WTC11 (cell line): ENCODE results near the gene ACY1. TPM values are rescaled to one million over a fixed set of nuclear protein-coding genes. Genes with fewer than 3 reads are reported as not detected.

ENCODE experiments used
- JAZF1 ChIP-seq: fragments of 250-450 bp; sonication (Bioruptor Pico); IDR thresholded peaks from 2 replicates; pipeline ENCODE4 v1.9.0; 2021; ENCODE audit warnings: moderate library complexity, mild to moderate bottlenecking, inconsistent platforms
- KAT7 ChIP-seq: sonication (generic); formaldehyde crosslinking; IDR thresholded peaks from 2 replicates; pipeline ENCODE4 v1.8.1; 2023; ENCODE audit warnings: missing genetic modification reagents, mild to moderate bottlenecking, borderline replicate concordance
- NFATC4 ChIP-seq: fragments of 250-450 bp; sonication (Bioruptor Pico); IDR thresholded peaks from 2 replicates; pipeline ENCODE4 v1.9.0; 2021; ENCODE audit warnings: mild to moderate bottlenecking
- NR2C2 ChIP-seq: sonication (generic); formaldehyde crosslinking; IDR thresholded peaks from 2 replicates; pipeline ENCODE4 v1.8.0; 2022; ENCODE audit warnings: mild to moderate bottlenecking, missing genetic modification reagents
- OVOL2 ChIP-seq: fragments of 250-450 bp; sonication (Bioruptor Pico); IDR thresholded peaks from 2 replicates; pipeline ENCODE4 v1.9.0; 2021; ENCODE audit warnings: mild to moderate bottlenecking, borderline replicate concordance
- ZNF121 ChIP-seq: sonication (generic); formaldehyde crosslinking; IDR thresholded peaks from 2 replicates; pipeline ENCODE4 v1.8.0; 2023; ENCODE audit warnings: missing genetic modification reagents
- ZNF232 ChIP-seq: sonication (generic); formaldehyde crosslinking; IDR thresholded peaks from 2 replicates; pipeline ENCODE4 v1.8.0; 2022; ENCODE audit warnings: mild to moderate bottlenecking, missing genetic modification reagents
- ZNF317 ChIP-seq: sonication (generic); formaldehyde crosslinking; IDR thresholded peaks from 2 replicates; pipeline ENCODE4 v1.8.1; 2023; ENCODE audit warnings: low read depth, mild to moderate bottlenecking, moderate library complexity, missing genetic modification reagents, borderline replicate concordance
- ZNF396 ChIP-seq: fragments of 250-450 bp; sonication (Bioruptor Pico); IDR thresholded peaks from 2 replicates; pipeline ENCODE4 v1.8.0; 2021; ENCODE audit warnings: mild to moderate bottlenecking, moderate library complexity, borderline replicate concordance
- total RNA-seq: library from RNA; stranded (reverse); gene quantifications from 3 replicates; pipeline ENCODE4 v1.2.3, GENCODE V29; 2021
- TF ChIP-seq, protein P1 (sequence below): sonication (generic); formaldehyde crosslinking; IDR thresholded peaks from 2 replicates; pipeline ENCODE4 v1.8.1; 2022; ENCODE audit warnings: low read depth, missing genetic modification reagents, borderline replicate concordance
- TF ChIP-seq, protein P2 (sequence below): fragments of 250-450 bp; sonication (Bioruptor Pico); IDR thresholded peaks from 2 replicates; pipeline ENCODE4 v1.9.0; 2021; ENCODE audit warnings: mild to moderate bottlenecking, borderline replicate concordance
- TF ChIP-seq, protein P3 (sequence below): sonication (generic); formaldehyde crosslinking; IDR thresholded peaks from 2 replicates; pipeline ENCODE4 v1.8.0; 2022; ENCODE audit warnings: mild to moderate bottlenecking, missing genetic modification reagents
- TF ChIP-seq, protein P4 (sequence below): fragments of 250-450 bp; sonication (Bioruptor Pico); IDR thresholded peaks from 2 replicates; pipeline ENCODE4 v2.1.2; 2022; ENCODE audit warnings: mild to moderate bottlenecking, moderate library complexity
- TF ChIP-seq, protein P5 (sequence below): sonication (generic); formaldehyde crosslinking; IDR thresholded peaks from 2 replicates; pipeline ENCODE4 v1.8.0; 2023; ENCODE audit warnings: missing genetic modification reagents, mild to moderate bottlenecking, borderline replicate concordance
- TF ChIP-seq, protein P6 (sequence below): sonication (generic); formaldehyde crosslinking; IDR thresholded peaks from 2 replicates; pipeline ENCODE4 v1.8.1; 2023; ENCODE audit warnings: mild to moderate bottlenecking, missing genetic modification reagents
- TF ChIP-seq, protein P7 (sequence below): sonication (generic); formaldehyde crosslinking; IDR thresholded peaks from 2 replicates; pipeline ENCODE4 v1.8.1; 2023; ENCODE audit warnings: mild to moderate bottlenecking, moderate library complexity, missing genetic modification reagents
- TF ChIP-seq, protein P8 (sequence below): sonication (generic); formaldehyde crosslinking; IDR thresholded peaks from 2 replicates; pipeline ENCODE4 v1.8.1; 2023; ENCODE audit warnings: mild to moderate bottlenecking, missing genetic modification reagents, moderate library complexity

The ACY1 gene
- total RNA-seq, 1 experiment from 2014 or later = 53.8 TPM

DNA sequence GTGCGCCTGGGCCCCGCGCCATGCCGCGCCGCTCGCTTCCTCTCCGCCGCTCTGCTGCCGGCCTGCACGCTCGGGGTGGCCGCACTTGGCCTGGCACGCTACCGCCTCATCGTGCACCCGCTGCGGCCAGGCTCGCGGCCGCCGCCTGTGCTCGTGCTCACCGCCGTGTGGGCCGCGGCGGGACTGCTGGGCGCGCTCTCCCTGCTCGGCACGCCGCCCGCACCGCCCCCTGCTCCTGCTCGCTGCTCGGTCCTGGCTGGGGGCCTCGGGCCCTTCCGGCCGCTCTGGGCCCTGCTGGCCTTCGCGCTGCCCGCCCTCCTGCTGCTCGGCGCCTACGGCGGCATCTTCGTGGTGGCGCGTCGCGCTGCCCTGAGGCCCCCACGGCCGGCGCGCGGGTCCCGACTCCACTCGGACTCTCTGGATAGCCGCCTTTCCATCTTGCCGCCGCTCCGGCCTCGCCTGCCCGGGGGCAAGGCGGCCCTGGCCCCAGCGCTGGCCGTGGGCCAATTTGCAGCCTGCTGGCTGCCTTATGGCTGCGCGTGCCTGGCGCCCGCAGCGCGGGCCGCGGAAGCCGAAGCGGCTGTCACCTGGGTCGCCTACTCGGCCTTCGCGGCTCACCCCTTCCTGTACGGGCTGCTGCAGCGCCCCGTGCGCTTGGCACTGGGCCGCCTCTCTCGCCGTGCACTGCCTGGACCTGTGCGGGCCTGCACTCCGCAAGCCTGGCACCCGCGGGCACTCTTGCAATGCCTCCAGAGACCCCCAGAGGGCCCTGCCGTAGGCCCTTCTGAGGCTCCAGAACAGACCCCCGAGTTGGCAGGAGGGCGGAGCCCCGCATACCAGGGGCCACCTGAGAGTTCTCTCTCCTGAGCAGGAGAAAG is 27.2 kb upstream of the ACY1 start (continued):
- TF ChIP-seq, protein P1, sequence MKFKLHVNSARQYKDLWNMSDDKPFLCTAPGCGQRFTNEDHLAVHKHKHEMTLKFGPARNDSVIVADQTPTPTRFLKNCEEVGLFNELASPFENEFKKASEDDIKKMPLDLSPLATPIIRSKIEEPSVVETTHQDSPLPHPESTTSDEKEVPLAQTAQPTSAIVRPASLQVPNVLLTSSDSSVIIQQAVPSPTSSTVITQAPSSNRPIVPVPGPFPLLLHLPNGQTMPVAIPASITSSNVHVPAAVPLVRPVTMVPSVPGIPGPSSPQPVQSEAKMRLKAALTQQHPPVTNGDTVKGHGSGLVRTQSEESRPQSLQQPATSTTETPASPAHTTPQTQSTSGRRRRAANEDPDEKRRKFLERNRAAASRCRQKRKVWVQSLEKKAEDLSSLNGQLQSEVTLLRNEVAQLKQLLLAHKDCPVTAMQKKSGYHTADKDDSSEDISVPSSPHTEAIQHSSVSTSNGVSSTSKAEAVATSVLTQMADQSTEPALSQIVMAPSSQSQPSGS (CRISPR knock-in tag) = no peak
- TF ChIP-seq ZNF317 (CRISPR knock-in tag) = 0 out of 2 replicates have a peak, but pooled peaks have one; percentile 37
- TF ChIP-seq, protein P2, sequence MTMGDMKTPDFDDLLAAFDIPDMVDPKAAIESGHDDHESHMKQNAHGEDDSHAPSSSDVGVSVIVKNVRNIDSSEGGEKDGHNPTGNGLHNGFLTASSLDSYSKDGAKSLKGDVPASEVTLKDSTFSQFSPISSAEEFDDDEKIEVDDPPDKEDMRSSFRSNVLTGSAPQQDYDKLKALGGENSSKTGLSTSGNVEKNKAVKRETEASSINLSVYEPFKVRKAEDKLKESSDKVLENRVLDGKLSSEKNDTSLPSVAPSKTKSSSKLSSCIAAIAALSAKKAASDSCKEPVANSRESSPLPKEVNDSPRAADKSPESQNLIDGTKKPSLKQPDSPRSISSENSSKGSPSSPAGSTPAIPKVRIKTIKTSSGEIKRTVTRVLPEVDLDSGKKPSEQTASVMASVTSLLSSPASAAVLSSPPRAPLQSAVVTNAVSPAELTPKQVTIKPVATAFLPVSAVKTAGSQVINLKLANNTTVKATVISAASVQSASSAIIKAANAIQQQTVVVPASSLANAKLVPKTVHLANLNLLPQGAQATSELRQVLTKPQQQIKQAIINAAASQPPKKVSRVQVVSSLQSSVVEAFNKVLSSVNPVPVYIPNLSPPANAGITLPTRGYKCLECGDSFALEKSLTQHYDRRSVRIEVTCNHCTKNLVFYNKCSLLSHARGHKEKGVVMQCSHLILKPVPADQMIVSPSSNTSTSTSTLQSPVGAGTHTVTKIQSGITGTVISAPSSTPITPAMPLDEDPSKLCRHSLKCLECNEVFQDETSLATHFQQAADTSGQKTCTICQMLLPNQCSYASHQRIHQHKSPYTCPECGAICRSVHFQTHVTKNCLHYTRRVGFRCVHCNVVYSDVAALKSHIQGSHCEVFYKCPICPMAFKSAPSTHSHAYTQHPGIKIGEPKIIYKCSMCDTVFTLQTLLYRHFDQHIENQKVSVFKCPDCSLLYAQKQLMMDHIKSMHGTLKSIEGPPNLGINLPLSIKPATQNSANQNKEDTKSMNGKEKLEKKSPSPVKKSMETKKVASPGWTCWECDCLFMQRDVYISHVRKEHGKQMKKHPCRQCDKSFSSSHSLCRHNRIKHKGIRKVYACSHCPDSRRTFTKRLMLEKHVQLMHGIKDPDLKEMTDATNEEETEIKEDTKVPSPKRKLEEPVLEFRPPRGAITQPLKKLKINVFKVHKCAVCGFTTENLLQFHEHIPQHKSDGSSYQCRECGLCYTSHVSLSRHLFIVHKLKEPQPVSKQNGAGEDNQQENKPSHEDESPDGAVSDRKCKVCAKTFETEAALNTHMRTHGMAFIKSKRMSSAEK = 0 out of 2 replicates have a peak, but pooled peaks have one; percentile 44
- no peak for TF ChIP-seq KAT7
- peak; percentile 31; the same call in 1 of the 2 replicates for TF ChIP-seq ZNF121 (CRISPR knock-in tag)
- TF ChIP-seq, protein P3, sequence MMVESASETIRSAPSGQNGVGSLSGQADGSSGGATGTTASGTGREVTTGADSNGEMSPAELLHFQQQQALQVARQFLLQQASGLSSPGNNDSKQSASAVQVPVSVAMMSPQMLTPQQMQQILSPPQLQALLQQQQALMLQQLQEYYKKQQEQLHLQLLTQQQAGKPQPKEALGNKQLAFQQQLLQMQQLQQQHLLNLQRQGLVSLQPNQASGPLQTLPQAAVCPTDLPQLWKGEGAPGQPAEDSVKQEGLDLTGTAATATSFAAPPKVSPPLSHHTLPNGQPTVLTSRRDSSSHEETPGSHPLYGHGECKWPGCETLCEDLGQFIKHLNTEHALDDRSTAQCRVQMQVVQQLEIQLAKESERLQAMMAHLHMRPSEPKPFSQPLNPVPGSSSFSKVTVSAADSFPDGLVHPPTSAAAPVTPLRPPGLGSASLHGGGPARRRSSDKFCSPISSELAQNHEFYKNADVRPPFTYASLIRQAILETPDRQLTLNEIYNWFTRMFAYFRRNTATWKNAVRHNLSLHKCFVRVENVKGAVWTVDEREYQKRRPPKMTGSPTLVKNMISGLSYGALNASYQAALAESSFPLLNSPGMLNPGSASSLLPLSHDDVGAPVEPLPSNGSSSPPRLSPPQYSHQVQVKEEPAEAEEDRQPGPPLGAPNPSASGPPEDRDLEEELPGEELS (CRISPR knock-in tag) = peak; percentile 99
- no peak for TF ChIP-seq OVOL2 (CRISPR knock-in tag)
- TF ChIP-seq, protein P4, sequence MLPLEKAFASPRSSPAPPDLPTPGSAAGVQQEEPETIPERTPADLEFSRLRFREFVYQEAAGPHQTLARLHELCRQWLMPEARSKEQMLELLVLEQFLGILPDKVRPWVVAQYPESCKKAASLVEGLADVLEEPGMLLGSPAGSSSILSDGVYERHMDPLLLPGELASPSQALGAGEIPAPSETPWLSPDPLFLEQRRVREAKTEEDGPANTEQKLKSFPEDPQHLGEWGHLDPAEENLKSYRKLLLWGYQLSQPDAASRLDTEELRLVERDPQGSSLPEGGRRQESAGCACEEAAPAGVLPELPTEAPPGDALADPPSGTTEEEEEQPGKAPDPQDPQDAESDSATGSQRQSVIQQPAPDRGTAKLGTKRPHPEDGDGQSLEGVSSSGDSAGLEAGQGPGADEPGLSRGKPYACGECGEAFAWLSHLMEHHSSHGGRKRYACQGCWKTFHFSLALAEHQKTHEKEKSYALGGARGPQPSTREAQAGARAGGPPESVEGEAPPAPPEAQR (CRISPR knock-in tag) = no peak
- TF ChIP-seq, protein P5, sequence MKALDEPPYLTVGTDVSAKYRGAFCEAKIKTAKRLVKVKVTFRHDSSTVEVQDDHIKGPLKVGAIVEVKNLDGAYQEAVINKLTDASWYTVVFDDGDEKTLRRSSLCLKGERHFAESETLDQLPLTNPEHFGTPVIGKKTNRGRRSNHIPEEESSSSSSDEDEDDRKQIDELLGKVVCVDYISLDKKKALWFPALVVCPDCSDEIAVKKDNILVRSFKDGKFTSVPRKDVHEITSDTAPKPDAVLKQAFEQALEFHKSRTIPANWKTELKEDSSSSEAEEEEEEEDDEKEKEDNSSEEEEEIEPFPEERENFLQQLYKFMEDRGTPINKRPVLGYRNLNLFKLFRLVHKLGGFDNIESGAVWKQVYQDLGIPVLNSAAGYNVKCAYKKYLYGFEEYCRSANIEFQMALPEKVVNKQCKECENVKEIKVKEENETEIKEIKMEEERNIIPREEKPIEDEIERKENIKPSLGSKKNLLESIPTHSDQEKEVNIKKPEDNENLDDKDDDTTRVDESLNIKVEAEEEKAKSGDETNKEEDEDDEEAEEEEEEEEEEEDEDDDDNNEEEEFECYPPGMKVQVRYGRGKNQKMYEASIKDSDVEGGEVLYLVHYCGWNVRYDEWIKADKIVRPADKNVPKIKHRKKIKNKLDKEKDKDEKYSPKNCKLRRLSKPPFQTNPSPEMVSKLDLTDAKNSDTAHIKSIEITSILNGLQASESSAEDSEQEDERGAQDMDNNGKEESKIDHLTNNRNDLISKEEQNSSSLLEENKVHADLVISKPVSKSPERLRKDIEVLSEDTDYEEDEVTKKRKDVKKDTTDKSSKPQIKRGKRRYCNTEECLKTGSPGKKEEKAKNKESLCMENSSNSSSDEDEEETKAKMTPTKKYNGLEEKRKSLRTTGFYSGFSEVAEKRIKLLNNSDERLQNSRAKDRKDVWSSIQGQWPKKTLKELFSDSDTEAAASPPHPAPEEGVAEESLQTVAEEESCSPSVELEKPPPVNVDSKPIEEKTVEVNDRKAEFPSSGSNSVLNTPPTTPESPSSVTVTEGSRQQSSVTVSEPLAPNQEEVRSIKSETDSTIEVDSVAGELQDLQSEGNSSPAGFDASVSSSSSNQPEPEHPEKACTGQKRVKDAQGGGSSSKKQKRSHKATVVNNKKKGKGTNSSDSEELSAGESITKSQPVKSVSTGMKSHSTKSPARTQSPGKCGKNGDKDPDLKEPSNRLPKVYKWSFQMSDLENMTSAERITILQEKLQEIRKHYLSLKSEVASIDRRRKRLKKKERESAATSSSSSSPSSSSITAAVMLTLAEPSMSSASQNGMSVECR (CRISPR knock-in tag) = peak; percentile 96
- no peak for TF ChIP-seq NFATC4 (CRISPR knock-in tag)
- no peak for TF ChIP-seq ZNF396 (CRISPR knock-in tag)
- peak; percentile 68; the same call in 1 of the 2 replicates for TF ChIP-seq ZNF232 (CRISPR knock-in tag)
- TF ChIP-seq, protein P6, sequence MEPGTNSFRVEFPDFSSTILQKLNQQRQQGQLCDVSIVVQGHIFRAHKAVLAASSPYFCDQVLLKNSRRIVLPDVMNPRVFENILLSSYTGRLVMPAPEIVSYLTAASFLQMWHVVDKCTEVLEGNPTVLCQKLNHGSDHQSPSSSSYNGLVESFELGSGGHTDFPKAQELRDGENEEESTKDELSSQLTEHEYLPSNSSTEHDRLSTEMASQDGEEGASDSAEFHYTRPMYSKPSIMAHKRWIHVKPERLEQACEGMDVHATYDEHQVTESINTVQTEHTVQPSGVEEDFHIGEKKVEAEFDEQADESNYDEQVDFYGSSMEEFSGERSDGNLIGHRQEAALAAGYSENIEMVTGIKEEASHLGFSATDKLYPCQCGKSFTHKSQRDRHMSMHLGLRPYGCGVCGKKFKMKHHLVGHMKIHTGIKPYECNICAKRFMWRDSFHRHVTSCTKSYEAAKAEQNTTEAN (CRISPR knock-in tag) = no peak
- TF ChIP-seq NR2C2 (CRISPR knock-in tag) = 0 out of 2 replicates have a peak, but pooled peaks have one; percentile 10
- TF ChIP-seq, protein P7, sequence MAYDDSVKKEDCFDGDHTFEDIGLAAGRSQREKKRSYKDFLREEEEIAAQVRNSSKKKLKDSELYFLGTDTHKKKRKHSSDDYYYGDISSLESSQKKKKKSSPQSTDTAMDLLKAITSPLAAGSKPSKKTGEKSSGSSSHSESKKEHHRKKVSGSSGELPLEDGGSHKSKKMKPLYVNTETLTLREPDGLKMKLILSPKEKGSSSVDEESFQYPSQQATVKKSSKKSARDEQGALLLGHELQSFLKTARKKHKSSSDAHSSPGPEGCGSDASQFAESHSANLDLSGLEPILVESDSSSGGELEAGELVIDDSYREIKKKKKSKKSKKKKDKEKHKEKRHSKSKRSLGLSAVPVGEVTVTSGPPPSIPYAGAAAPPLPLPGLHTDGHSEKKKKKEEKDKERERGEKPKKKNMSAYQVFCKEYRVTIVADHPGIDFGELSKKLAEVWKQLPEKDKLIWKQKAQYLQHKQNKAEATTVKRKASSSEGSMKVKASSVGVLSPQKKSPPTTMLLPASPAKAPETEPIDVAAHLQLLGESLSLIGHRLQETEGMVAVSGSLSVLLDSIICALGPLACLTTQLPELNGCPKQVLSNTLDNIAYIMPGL (CRISPR knock-in tag) = peak; percentile 89
- TF ChIP-seq JAZF1 (CRISPR knock-in tag) = no peak
- TF ChIP-seq, protein P8, sequence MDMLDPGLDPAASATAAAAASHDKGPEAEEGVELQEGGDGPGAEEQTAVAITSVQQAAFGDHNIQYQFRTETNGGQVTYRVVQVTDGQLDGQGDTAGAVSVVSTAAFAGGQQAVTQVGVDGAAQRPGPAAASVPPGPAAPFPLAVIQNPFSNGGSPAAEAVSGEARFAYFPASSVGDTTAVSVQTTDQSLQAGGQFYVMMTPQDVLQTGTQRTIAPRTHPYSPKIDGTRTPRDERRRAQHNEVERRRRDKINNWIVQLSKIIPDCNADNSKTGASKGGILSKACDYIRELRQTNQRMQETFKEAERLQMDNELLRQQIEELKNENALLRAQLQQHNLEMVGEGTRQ (CRISPR knock-in tag) = peak; percentile 54; the same call in 1 of the 2 replicates
